ENCODE data around the gene COL1A1.

COL1A1 gene

GRCh38 chr17:50187751-50188530 lies 13.5 kb downstream of the COL1A1 start:
- no peak for DNase-seq (ENCODE audit: low read depth, low spot score)

DNA sequence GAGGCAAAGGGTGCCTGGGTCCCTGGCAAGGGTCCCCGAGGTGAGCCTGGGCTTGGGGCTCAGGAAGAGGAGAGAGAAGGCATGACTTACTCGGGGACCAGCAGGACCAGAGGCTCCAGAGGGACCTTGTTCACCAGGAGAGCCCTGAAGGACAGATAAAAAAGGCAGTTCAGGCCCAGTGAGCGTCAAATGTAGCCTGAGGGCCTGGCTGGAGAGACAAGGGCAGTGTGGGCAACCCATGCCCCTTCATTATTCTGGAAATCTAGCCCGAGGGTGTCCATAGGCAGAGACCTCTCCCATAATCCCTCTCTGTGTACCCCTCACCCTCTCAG lies 14.1 kb downstream of the COL1A1 start:
- DNase-seq (ENCODE audit: low read depth, low spot score), result no peak

- no peak for DNase-seq (ENCODE audit: low read depth, low spot score)
These were observed 14.6 kb downstream of the COL1A1 start for GRCh38 chr17:50186661-50187393.

GRCh38 chr17:50185631-50186471 lies 15.6 kb downstream of the COL1A1 start:
- DNase-seq (ENCODE audit: low read depth, low spot score), result no peak

DNA sequence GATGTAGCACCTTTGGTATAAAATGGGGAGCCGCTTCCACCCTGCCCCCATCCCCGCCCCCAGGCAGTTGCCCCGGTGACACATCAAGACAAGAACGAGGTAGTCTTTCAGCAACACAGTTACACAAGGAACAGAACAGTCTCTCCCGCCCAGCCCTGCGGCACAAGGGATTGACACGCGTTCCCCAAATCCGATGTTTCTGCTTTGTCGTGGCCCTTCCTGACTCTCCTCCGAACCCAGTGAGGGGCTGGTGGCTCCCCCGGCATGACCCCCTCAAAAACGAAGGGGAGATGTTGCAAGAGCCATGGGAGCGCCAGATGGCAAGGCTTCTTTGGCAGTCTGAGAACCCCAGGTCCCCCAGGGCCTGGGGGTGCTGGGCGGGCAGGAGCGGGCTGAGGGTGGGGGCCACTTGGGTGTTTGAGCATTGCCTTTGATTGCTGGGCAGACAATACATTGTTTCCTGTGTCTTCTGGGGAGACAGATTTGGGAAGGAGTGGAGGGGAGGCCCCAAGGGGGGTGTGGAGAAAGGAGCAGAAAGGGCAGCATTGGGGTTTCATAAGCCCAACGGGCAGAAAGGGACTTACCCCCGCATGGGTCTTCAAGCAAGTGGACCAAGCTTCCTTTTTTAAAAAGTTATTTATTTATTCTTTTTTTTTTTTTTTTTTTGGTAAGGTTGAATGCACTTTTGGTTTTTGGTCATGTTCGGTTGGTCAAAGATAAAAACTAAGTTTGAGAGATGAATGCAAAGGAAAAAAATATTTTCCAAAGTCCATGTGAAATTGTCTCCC lies 16.6 kb downstream of the COL1A1 start:
- DNase-seq (ENCODE audit: low read depth, low spot score), result no peak

DNA sequence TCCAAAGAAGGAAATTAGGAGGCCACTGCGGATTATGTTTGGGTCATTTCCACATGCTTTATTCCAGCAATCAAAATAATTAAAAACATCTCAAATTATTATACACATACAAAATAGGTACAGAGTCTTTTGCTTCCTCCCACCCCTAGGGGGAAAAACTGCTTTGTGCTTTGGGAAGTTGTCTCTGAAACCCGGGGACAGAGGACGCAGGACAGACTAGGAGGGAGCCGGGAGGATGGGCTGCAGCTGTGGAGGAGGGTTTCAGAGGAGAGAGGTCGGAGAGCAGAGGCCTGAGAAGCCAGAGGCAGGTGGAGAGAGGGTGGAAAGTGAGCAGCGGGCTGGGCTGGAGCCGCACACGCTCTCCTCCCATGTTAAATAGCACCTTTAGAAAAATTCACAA lies 17.4 kb downstream of the COL1A1 start:
- no peak for DNase-seq (ENCODE audit: low read depth, low spot score)

- no peak for DNase-seq (ENCODE audit: low read depth, low spot score)
These were observed 17.9 kb downstream of the COL1A1 start for GRCh38 chr17:50183421-50183994.

- no peak for DNase-seq (ENCODE audit: low read depth, low spot score)
These were observed 18.5 kb downstream of the COL1A1 start for GRCh38 chr17:50182783-50183420.

DNA sequence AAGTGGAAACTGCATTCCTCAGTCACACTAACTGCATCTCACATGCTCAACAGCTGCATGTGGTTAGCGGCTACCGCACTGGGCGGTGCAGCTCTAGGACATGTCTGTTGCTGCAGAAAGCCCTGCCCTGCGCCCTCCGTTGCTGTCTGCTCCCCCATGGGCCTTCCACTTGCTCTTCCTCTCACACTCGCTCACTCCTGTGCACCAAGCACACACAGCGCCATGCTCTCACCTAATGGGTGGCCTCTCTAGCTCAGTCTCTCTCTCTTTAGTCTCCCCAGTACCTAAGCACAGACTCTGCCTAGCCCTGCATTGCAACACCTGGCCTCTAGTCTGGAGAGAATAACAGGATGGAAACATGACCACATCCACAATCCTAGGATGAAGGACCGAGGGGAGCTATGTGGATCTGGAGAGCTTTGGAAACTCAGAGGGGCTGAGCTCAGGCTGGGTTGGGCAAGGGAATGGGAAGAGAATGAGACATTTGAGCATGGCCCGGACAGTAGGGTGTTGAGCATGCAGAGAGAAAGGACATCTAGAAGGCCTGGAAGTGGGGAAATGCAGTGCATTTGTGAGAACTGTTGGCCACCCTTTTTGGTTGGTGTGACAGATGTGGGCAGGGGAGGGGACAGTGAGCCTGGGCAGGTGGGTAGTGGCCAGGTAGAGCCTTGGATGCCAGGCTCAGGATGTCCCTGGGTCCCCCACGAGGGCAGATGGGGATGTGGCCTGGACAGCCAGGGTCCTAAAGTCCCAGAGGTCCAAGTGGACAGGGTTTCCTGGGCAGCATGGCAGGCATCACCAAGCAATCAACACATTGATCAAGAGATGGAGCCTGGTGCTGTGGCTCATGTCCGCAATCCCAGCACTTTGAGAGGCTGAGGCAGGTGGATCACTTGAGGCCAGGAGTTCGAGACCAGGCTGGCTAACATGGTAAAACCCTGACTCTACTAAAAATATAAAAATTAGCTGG lies 19.6 kb downstream of the COL1A1 start:
- DNase-seq (ENCODE audit: low read depth, low spot score), result no peak

GRCh38 chr17:50181144-50181543 lies 20.3 kb downstream of the COL1A1 start:
- DNase-seq (ENCODE audit: low read depth, low spot score), result no peak

- no peak for DNase-seq (ENCODE audit: low read depth, low spot score)
These were observed 20.8 kb downstream of the COL1A1 start for GRCh38 chr17:50180620-50181019.

DNA sequence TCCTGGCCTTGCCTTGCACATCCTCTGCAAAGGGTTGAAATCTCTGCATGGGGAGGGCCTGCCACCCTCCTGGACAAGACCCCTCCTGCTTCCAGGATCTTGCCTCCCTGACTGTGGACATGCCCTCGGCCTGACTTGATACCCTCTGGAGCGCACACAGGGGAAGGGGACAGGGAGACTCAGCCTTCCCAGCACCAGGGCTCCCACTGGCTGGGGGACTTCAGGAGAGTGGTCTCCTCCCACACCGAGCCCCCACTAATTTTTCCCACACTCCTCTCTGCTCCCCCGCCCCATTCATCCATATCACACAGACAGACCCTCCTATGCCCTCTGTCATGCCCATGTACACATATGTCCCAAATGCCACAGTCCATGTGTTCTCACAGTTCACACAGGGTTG lies 21.3 kb downstream of the COL1A1 start:
- no peak for DNase-seq (ENCODE audit: low read depth, low spot score)

DNA sequence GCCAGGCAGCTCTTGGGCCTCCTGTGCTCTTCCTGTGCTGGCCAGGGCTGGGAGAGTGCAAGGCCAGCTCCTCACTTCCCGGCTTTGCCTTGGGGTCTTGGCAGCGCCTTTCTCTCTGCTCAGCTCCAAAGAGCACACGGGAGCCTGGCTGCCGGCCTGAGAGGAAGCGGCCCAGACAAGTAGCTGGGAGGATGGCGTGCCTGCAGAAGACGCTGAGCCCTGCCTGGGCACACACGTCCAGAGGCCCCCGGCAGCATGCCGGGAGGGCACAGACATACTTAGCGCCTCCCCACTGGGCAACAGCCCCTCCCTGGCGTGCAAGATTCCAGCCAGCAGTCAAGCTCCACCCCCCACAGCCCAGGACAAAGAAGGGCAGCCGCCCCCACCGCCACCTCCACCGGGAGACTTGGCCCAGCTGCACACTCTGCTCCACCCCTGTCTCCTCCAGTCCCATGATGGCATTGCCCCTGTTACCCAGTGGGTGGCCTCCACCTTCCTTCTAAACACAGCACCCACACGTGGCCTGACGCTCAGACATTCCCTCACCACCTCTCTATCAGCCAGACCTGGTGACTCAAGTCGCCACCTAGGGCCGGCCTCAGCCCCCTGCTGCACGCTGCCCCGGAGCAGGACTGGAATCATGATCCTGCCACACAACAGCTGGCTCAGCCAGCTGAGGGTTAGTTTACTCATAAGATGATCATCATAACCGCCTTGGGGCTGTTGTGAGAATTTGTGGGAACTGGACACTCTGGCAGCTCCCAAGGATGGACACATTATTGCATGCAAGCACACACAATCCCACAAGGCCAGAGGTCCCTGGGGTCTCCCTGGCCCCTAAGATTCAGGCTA lies 23.2 kb downstream of the COL1A1 start:
- DNase-seq (ENCODE audit: low read depth, low spot score), result no peak

GRCh38 chr17:50177476-50177875 lies 24.0 kb downstream of the COL1A1 start:
- DNase-seq (ENCODE audit: low read depth, low spot score), result no peak

DNA sequence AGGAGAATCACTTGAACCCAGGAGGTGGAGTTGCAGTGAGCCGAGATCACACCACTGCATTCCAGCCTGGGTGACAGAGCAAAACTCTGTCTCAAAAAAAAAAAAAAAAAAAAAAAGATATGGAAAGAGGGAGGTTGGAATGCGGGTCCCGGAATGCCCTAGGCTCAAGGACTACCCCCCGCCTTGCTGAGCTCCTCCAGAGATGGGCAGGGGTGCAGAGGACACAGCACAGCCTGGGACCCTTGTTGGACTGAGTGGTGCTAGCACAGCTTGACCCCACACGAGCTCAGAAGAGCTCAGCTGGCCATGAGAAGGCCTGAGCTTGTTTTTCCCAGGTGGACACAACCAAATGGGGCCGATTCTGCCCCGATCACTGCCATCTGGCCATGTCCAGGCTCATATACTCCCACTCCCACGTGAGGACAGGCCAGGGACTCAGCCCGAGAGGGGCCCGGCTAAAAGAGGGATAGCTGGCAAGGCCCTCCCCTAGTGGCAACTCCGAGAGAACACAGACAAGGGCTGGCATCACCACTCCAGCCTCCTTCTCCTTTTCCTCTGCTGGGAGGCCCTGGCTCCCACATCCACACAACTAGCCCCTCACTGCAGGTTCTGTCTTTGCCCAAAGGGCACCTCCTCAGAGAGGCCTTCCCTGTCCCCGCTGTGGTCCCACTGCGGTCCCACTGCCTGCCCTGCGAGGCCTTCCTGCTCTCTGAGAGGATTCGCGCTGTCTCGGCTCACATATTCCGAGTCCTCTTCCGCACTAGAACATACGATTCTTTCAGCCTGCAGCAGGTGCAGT lies 24.7 kb downstream of the COL1A1 start:
- DNase-seq (ENCODE audit: low read depth, low spot score), result no peak

DNA sequence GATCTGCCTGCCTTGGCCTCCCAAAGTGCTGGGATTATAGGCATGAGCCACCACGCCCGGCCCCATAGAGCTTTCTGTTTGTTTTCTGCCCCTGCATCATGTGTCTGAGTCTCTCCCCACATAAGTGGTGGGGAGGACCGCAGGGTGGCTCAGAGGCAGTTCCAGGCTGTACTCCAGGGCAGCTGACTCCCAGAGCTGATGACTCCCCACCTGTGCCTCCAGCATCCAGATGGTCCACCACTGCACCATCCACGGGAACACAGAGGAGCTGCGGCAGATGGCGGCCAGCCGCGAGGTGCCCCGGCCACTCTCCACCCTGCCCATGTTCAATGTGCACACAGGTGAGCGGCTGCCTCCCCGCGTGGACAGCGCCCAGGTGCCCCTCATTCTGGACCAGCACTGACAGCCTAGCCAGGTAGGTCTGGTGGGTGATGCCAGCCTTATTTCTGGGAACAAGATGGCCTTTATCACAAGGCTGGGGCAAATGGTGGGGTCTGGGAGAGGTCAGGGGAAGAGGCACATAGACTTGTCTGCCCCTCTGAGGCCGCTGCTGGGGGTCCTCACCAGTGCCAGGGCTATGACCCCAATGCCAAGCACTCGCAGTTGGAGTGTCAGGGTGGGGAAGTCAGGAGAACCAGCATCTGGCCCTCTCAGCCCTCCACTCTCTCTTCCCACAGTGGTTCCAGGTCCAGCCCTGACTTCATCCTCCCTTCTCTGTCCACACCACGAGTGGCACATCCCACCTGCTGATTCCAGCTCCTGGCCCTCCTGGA lies 26.2 kb downstream of the COL1A1 start:
- no peak for DNase-seq (ENCODE audit: low read depth, low spot score)

GRCh38 chr17:50174444-50174843 lies 27.0 kb downstream of the COL1A1 start:
- DNase-seq (ENCODE audit: low read depth, low spot score), result no peak
